Measurements from ENCODE around the gene PRSS57.
A peak's percentile ranks its signal among the peaks of the same experiment; 100 is the strongest.
"Not testable (repeated sequence)": the region's sequence is repeated elsewhere in the genome, so short reads cannot be mapped to it uniquely, and the experiment has no call there.

PRSS57 gene

DNA sequence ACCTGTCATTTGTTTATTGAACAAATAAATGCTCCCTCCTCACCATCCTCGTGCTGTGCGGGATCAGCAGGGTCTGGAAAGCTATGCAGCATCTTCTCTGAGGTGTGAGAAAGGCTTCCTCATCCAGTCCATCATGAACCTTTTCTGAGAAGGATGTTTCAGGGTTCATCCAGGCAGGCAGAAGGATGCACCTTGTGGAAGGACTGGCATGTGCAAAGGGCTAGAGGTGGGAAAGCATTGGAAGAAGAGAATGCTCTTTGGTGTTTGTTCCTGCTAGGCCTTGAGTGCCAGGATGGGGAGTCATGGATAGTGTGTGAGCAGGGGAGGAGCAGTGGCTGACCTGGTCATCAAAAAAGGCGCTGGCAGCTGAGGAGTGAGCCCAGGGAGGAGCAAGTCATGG is 20.1 kb upstream of the PRSS57 start:
- Mint-ChIP-seq H3K36me3 (peaks cover 8 to 9% of the 10 kb centered on the region in 2 donors), H3K4me3 (no peak overlapping the region), H3K9me3 (peaks cover 7 to 8% of the 10 kb centered on the region in 2 donors), H3K27ac (no peak overlapping the region), H3K27me3 (peaks cover 47 to 65% of the 10 kb centered on the region in 2 donors), H3K4me1 (peaks cover 5 to 11% of the 10 kb centered on the region in 2 donors)
- ATAC-seq (replicated peaks) (no peak), DNase-seq (no peak)

GRCh38 chr19:711254-711653 is 16.0 kb upstream of the PRSS57 start:
- DNase-seq (no peak), ATAC-seq (replicated peaks) (no peak)
- Mint-ChIP-seq H3K4me3 (no peak overlapping the region), H3K4me1 (no peaks in the 10 kb centered on the region), H3K27ac (no peak overlapping the region), H3K9me3 (peaks cover 8 to 10% of the 10 kb centered on the region in 2 donors), H3K27me3 (peaks cover 46 to 48% of the 10 kb centered on the region in 2 donors), H3K36me3 (peaks cover 8 to 9% of the 10 kb centered on the region in 2 donors)

GRCh38 chr19:710767-711166 is 15.5 kb upstream of the PRSS57 start:
- H3K4me3 Mint-ChIP-seq, result no peak overlapping the region
- ATAC-seq (replicated peaks), result no peak

GRCh38 chr19:709965-710571 is 14.8 kb upstream of the PRSS57 start:
- H3K36me3 Mint-ChIP-seq, result no peaks in the 10 kb centered on the region
- no peaks in the 10 kb centered on the region for H3K4me1 Mint-ChIP-seq
- H3K27me3 Mint-ChIP-seq, result peaks cover 38 to 42% of the 10 kb centered on the region in 2 donors
- no peak overlapping the region for H3K4me3 Mint-ChIP-seq
- no peak overlapping the region for H3K27ac Mint-ChIP-seq
- ATAC-seq (replicated peaks) (no peak), DNase-seq (no peak)
- H3K9me3 Mint-ChIP-seq, result peaks cover 0 to 2% of the 10 kb centered on the region in 2 donors

More at GRCh38 chr19:710767-711166, 15.5 kb upstream of the PRSS57 start:
- DNase-seq, result no peak
- Mint-ChIP-seq H3K9me3 (peaks cover 6 to 8% of the 10 kb centered on the region in 2 donors), H3K27ac (no peak overlapping the region), H3K4me1 (no peaks in the 10 kb centered on the region), H3K36me3 (peaks cover 6% of the 10 kb centered on the region in 2 donors), H3K27me3 (peaks cover 43 to 45% of the 10 kb centered on the region in 2 donors)

DNA sequence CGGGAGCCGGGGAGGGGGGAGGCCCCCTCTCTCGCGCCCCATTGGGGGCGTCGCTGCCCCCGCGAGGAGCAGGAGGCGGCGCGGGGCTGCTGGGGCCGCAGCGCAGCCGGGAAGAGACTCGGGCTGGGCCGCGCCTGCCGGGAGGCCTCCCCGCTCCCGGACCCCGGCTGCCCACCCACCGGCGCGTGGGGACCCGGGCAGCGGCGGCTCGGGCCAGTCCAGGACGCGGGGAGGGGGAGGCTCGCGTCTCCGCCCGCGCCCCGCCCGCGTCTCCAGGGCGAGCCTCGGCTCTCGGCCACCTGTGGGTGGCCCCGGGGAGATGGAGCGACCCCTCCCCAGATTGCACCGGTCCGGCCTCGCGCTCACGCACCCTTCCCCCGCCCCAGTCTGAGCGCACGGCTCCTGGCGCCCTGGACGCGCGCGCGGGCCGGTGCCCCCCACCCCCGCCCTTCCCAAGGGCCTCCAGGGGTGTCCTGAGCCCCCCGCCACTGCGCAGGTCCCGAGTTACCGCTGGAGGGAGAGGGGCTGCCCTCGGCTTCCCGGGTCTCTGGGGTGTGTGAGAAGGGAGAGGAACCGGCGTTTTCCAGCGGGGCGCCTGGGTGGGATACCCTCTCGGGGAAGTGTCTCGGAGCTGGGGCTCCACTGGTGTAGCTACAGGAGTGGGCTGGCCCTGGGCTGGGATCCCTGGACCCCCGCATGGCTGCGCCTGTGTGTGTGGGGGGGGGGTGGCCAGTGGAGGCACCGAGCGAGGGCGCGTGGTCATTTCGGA is 14.1 kb upstream of the PRSS57 start:
- Mint-ChIP-seq H3K4me3 (no peak overlapping the region), H3K27ac (no peak overlapping the region), H3K36me3 (no peaks in the 10 kb centered on the region), H3K27me3 (peaks cover 38 to 43% of the 10 kb centered on the region in 2 donors), H3K9me3 (peaks cover 0 to 2% of the 10 kb centered on the region in 2 donors), H3K4me1 (no peaks in the 10 kb centered on the region)
- ATAC-seq (replicated peaks) (no peak), DNase-seq (no peak)

DNA sequence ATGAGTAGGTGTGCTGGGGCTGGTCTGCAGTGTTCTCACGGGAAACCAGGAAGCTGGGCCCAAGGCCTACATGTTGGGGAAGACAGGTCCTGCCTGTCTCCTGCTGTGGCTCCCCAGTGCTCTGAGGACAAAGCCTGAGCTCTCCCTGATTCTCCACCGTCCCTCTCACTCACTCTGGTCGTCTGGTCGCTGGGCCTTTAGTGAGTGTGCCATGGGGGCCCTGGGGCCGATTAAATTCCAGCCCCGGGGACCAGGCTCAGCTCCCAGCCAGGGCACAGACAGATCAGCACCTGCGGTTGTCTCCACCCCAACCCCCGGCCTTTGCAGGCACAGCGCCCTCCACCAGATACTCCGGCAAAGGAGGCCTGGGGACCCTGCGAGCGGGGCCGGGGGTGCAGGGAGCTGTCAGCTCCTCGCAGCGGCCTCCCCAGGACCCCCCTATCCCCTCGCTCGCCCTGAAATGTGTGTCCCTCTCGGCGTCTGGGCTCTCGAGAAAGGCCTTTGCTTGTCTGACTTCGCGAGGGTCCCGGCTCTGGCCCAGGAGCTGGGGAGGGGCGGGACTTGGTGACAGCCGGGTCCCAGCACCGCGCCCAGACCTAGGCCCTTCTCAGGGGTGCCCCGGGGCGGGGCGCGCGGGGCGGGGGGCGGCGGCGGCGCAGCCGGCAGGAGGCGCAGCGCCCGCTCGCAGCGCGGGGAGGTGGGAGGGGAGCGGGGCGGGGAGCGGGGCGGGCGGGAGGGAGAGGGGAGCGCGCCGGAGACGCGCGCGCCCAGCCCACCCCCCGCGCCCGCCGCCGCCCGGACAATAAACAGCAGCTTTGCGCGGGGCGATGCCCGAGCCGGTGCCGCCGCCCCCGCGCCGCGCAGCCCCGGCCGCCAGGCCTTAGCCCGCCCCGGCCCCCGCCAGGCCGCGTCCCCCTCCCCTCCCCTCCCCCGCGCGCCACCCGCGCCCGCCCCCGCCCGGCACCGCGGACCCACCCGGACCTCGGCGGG is 13.2 kb upstream of the PRSS57 start, which contains the start of gene PALM:
Gene PALM, plus strand, starts transcription at position 782 of the 990 bp plus-strand sequence. CDS start 212 bp downstream, outside the sequence.
- no peak within 1 kb of the TSS for H3K27ac Mint-ChIP-seq
- H3K9me3 Mint-ChIP-seq, result peaks cover 0 to 2% of the 10 kb centered on the region in 2 donors
- H3K27me3 Mint-ChIP-seq, result peaks cover 42 to 48% of the 10 kb centered on the region in 2 donors
- no peak within 1 kb of the TSS for H3K4me3 Mint-ChIP-seq
- H3K36me3 Mint-ChIP-seq, result no peaks in the 10 kb centered on the region
- ATAC-seq (replicated peaks) (no peak), DNase-seq (no peak)
- peaks cover under 1 to 4% of the 10 kb centered on the region in 2 donors for H3K4me1 Mint-ChIP-seq

- Mint-ChIP-seq H3K4me1 (peaks cover 5 to 10% of the 10 kb centered on the region in 2 donors), H3K36me3 (peaks cover 0 to 3% of the 10 kb centered on the region in 2 donors), H3K27me3 (peaks cover 39 to 50% of the 10 kb centered on the region in 2 donors), H3K27ac (no peak overlapping the region), H3K4me3 (no peak overlapping the region), H3K9me3 (peaks cover 0 to 8% of the 10 kb centered on the region in 2 donors)
- DNase-seq (no peak), ATAC-seq (replicated peaks) (peak in 1 of 2 donors; percentile 7)
Observed at GRCh38 chr19:704447-704741, 9.1 kb upstream of the PRSS57 start.

DNA sequence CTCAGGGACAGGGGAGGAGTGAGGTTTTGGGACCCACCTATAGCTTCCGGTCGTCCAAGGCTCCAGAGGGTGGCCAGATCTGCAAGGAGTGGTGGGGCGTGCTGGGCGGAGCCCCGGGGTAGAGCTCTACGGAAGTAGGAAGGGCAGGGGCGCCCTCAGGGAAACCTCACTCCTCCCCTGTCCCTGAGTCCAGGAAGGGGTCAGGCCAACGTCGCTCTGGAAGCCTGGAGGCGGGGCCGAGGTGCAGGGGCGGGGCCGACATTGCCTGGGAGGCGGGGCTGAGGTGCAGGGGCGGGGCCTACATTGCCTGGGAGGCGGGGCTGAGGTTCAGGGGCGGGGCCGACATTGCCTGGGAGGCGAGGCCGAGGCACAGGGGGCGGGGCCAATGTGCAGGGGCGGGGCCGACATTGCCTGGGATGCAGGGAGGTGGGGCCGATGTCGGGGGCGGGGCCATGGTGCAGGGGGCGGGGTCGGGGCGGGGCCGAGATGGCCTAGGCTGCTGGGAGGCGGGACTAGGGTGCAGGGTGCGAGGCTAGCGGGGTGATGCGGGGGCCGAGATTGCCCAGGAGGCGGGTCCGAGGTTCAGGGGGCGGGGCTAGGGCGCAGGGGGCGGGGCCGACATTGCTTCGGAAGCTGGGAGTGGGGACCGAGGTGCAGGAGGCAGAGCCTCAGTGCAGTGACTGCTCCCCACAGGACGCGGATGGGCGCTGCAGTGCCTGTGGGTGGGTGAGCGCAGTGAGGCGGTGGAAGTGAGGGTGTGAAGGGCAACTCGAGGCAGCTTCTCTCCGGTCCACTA is 8.6 kb upstream of the PRSS57 start:
- H3K36me3 Mint-ChIP-seq, result peaks cover 0 to 3% of the 10 kb centered on the region in 2 donors
- ATAC-seq (replicated peaks) (peak; percentile 73 to 77), DNase-seq (peak; percentile 38)
- H3K27ac Mint-ChIP-seq, result no peak overlapping the region
- peaks cover 0 to 8% of the 10 kb centered on the region in 2 donors for H3K9me3 Mint-ChIP-seq
- H3K27me3 Mint-ChIP-seq, result peaks cover 40 to 55% of the 10 kb centered on the region in 2 donors
- H3K4me1 Mint-ChIP-seq, result peaks cover 5 to 10% of the 10 kb centered on the region in 2 donors
- peak overlapping the region; percentile 43 to 51 for H3K4me3 Mint-ChIP-seq

DNA sequence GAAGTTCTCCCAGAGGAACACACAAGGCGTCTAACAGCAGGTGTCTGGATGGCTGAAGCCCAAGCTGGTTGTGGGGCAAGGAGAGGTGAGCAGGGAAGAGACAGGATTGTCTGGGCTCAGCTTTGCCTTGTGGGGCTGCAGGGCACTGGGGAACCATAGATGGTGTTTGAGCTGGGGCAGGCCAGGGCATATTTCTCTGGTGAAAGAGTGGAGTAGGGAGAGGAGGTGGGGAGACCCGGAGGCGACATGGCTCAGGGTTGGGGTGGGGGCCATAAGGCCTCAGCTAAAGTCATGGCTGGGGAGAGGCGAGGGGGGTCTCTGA is 8.0 kb upstream of the PRSS57 start:
- no peak for DNase-seq
- Mint-ChIP-seq H3K36me3 (peaks cover 0 to 3% of the 10 kb centered on the region in 2 donors), H3K4me1 (peaks cover 5 to 10% of the 10 kb centered on the region in 2 donors), H3K4me3 (peak overlapping the region; percentile 43 to 51), H3K27me3 (peaks cover 45 to 58% of the 10 kb centered on the region in 2 donors), H3K9me3 (peaks cover 0 to 8% of the 10 kb centered on the region in 2 donors), H3K27ac (no peak overlapping the region)
- ATAC-seq (replicated peaks), result peak in 1 of 2 donors; percentile 12

- not testable (repeated sequence) for H3K9me3 Mint-ChIP-seq; DNase-seq; H3K27ac Mint-ChIP-seq; H3K36me3 Mint-ChIP-seq; ATAC-seq (replicated peaks)
- Mint-ChIP-seq H3K27me3 (peaks cover 44 to 58% of the 10 kb centered on the region in 2 donors), H3K4me3 (peak overlapping the region in 1 of 2 donors; percentile 43), H3K4me1 (peaks cover 5 to 10% of the 10 kb centered on the region in 2 donors)
Observed at GRCh38 chr19:702847-703246, 7.6 kb upstream of the PRSS57 start.

DNA sequence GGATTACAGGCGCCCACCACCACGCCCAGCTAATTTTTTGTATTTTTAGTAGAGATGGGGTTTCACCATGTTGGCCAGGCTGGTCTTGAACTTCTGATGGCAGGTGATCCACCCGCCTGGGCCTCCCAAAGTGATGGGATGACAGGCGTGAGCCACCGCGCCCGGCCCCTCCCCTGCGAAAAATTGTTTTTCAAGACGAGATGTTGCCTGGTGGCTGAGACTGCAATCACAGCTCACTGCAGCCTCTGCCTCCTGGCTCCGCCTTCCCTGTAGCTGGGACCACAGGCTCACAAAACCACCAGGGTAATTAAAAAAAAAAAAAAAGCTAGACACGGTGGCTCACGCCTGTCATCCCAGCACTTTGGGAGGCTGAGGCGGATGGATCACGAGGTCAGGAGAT is 4.6 kb upstream of the PRSS57 start:
- H3K9me3 Mint-ChIP-seq; H3K27ac Mint-ChIP-seq; ATAC-seq (replicated peaks); H3K4me3 Mint-ChIP-seq; DNase-seq; H3K36me3 Mint-ChIP-seq: not testable (repeated sequence)
- H3K27me3 Mint-ChIP-seq, result peaks cover 30 to 53% of the 10 kb centered on the region in 2 donors
- peaks cover 5 to 13% of the 10 kb centered on the region in 2 donors for H3K4me1 Mint-ChIP-seq

- not testable (repeated sequence) for DNase-seq; H3K36me3 Mint-ChIP-seq; H3K27ac Mint-ChIP-seq; H3K4me3 Mint-ChIP-seq; ATAC-seq (replicated peaks); H3K9me3 Mint-ChIP-seq
- Mint-ChIP-seq H3K4me1 (peaks cover 7 to 14% of the 10 kb centered on the region in 2 donors), H3K27me3 (peaks cover 32 to 57% of the 10 kb centered on the region in 2 donors)
Observed at GRCh38 chr19:698529-698928, 3.3 kb upstream of the PRSS57 start.
